ENCODE results near the gene CD164L2. TPM values are rescaled to one million over a fixed set of nuclear protein-coding genes. Genes with fewer than 3 reads are reported as not detected.

The CD164L2 gene
- total RNA-seq, 4 donors from 2014 or later = 0.50 to 0.63 (median 0.54) TPM; not detected in 1

GRCh38 chr1:27355683-27356082, 27.4 kb downstream of the CD164L2 start:
- no peak overlapping the region for H3K27ac ChIP-seq
- no peaks in the 10 kb centered on the region for H3K27me3 ChIP-seq
- H3K9me3 ChIP-seq = no peaks in the 10 kb centered on the region
- peaks cover 12 to 22% of the 10 kb centered on the region in 2 donors for H3K36me3 ChIP-seq
- intact Hi-C loops (cut with DNase I) = loop anchor here (5.0 kb wide), 1 partner anchor 37 kb away; the partner anchor contains the start of gene GPR3
- TF ChIP-seq POLR2A (IDR thresholded peaks at IDR 0.05) = no peak
- TF ChIP-seq, protein P1, sequence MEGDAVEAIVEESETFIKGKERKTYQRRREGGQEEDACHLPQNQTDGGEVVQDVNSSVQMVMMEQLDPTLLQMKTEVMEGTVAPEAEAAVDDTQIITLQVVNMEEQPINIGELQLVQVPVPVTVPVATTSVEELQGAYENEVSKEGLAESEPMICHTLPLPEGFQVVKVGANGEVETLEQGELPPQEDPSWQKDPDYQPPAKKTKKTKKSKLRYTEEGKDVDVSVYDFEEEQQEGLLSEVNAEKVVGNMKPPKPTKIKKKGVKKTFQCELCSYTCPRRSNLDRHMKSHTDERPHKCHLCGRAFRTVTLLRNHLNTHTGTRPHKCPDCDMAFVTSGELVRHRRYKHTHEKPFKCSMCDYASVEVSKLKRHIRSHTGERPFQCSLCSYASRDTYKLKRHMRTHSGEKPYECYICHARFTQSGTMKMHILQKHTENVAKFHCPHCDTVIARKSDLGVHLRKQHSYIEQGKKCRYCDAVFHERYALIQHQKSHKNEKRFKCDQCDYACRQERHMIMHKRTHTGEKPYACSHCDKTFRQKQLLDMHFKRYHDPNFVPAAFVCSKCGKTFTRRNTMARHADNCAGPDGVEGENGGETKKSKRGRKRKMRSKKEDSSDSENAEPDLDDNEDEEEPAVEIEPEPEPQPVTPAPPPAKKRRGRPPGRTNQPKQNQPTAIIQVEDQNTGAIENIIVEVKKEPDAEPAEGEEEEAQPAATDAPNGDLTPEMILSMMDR (IDR thresholded peaks at IDR 0.05) = no peak
- no peak overlapping the region for H3K4me3 ChIP-seq (replicated peaks in 1 of 3)
- 90 to 96% methylated on average over 5 of the region's 5 CpGs for WGBS, 2 donors
- DNase-seq = no peak
- H3K4me1 ChIP-seq = peaks cover 5 to 10% of the 10 kb centered on the region in 2 donors

GRCh38 chr1:27353629-27354028, 29.5 kb downstream of the CD164L2 start:
- TF ChIP-seq POLR2A (IDR thresholded peaks at IDR 0.05) = no peak
- TF ChIP-seq, protein P1 (IDR thresholded peaks at IDR 0.05) = no peak
- intact Hi-C loops (cut with DNase I) = no loop called here
- H3K27ac ChIP-seq = no peak overlapping the region
- H3K27me3 ChIP-seq = no peaks in the 10 kb centered on the region
- DNase-seq = no peak
- peaks cover 12 to 20% of the 10 kb centered on the region in 2 donors for H3K36me3 ChIP-seq
- H3K9me3 ChIP-seq = no peaks in the 10 kb centered on the region
- WGBS, 2 donors = 89 to 100% methylated on average over 3 of the region's 3 CpGs
- peaks cover 19 to 29% of the 10 kb centered on the region in 2 donors for H3K4me1 ChIP-seq
- H3K4me3 ChIP-seq (replicated peaks in 1 of 3) = no peak overlapping the region

DNA sequence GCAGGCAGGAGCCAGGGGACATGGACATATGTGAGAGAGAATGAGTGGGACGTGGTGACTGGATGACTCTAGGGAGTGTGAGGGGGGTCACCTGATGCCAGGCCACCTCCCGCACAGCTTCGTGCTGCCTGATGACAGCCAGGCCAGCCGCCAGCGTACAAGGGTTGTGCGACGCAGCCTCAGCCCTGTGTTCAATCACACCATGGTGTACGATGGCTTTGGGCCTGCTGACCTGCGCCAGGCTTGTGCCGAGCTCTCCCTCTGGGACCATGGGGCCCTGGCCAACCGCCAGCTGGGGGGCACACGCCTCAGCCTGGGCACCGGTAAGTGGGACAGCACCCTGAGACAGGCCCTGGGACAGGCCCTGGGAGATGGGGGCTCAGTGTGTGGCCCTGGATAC, 30.0 kb downstream of the CD164L2 start:
- DNase-seq = no peak
- TF ChIP-seq, protein P1 (IDR thresholded peaks at IDR 0.05) = no peak
- TF ChIP-seq POLR2A (IDR thresholded peaks at IDR 0.05) = no peak
- Histone ChIP-seq H3K27ac (no peak overlapping the region), H3K27me3 (no peaks in the 10 kb centered on the region), H3K4me3 (replicated peaks in 1 of 3) (no peak overlapping the region), H3K36me3 (peaks cover 12 to 20% of the 10 kb centered on the region in 2 donors), H3K9me3 (no peaks in the 10 kb centered on the region), H3K4me1 (peaks cover 19 to 29% of the 10 kb centered on the region in 2 donors)
- intact Hi-C loops (cut with DNase I) = no loop called here
- 77 to 95% methylated on average over 3 to 13 of the region's 13 CpGs for WGBS, 2 donors

DNA sequence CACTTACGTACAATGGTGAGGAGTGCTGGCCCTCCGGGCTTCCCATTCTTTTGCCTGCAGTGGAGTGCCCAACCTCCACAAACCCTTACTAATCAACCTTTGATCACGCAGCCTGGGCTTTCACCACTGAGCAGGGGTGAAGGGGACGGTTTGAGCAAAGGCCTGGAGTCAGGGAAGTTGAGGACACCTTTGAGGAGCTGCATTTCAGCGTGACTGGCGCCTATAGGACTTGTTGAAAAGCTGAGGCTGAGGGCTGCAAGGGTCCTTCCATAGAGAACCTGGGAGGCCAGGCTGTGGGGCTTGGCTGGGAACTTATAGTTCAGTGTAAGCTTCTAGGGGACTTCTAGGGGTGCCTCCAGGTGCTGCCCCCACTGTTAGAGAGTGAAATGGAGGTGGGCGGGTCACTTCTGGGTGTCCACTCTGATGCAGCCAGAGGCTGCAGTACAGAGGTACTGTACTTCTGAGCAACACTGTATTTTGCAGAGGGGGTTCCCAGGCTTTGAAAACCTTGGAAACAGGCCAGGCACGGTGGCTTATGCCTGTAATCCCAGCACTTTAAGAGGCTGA, 31.5 kb downstream of the CD164L2 start:
- WGBS, 2 donors = 59 to 74% methylated on average over 6 to 8 of the region's 8 CpGs
- no peaks in the 10 kb centered on the region for H3K27me3 ChIP-seq
- TF ChIP-seq, protein P1 (IDR thresholded peaks at IDR 0.05) = no peak
- TF ChIP-seq POLR2A (IDR thresholded peaks at IDR 0.05) = no peak
- peaks cover 10 to 15% of the 10 kb centered on the region in 2 donors for H3K36me3 ChIP-seq
- no peaks in the 10 kb centered on the region for H3K9me3 ChIP-seq
- H3K27ac ChIP-seq = no peak overlapping the region
- H3K4me3 ChIP-seq (replicated peaks in 1 of 3) = no peak overlapping the region
- H3K4me1 ChIP-seq = peaks cover 19 to 29% of the 10 kb centered on the region in 2 donors
- intact Hi-C loops (cut with DNase I) = no loop called here
- DNase-seq = no peak

DNA sequence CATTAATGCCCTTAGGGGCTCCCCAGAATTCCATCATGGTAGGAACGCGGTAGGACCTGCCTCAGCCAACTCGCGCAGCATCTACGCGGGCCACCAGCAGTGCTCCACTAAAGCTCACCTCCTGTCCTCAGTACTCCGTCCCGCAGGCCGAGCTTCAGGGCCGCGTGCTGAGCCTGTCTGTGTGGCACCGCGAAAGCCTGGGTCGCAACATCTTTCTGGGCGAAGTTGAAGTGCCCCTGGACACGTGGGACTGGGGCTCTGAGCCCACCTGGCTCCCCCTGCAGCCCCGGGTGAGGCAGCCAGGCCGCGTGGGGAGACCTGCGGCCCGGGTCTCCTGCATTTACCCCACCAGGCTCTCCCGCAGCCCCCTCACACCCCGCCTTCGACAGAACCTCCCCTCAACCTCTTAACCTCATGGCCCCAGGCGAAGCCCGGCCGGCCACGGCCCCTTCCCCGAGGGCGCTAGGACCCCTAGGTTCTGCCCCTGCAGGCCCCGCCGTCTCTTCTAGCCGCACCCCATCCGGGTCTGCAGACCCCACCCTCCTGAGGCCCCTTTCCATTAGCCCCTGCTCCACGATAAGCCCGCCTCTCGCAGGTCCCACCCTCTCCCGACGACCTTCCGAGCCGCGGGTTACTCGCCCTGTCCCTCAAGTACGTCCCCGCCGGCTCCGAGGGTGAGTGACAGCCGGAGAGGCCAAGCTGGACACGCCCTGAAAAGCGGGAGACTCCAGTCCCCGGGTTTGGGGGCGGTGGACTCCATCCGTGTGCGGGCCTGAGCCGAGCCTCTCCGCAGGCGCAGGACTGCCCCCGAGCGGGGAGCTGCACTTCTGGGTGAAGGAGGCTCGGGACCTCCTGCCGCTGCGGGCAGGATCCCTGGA, 32.2 kb downstream of the CD164L2 start:
- H3K4me1 ChIP-seq = peaks cover 19 to 29% of the 10 kb centered on the region in 2 donors
- peak; percentile 65 for DNase-seq
- TF ChIP-seq POLR2A (IDR thresholded peaks at IDR 0.05) = no peak
- TF ChIP-seq, protein P1 (IDR thresholded peaks at IDR 0.05) = no peak
- intact Hi-C loops (cut with DNase I) = no loop called here
- H3K4me3 ChIP-seq (replicated peaks in 1 of 3) = no peak overlapping the region
- H3K27me3 ChIP-seq = no peaks in the 10 kb centered on the region
- H3K9me3 ChIP-seq = no peaks in the 10 kb centered on the region
- 42 to 43% methylated on average over 32 to 53 of the region's 62 CpGs for WGBS, 2 donors
- H3K36me3 ChIP-seq = peaks cover 3 to 7% of the 10 kb centered on the region in 2 donors
- peak overlapping the region in 1 of 3 donors; percentile 8 for H3K27ac ChIP-seq

Measured in thyroid gland (tissue), 4 donors.